Immature natural killer cell (primary cell): ENCODE results near the gene LRRC45. TPM values are rescaled to one million over a fixed set of nuclear protein-coding genes. Genes with fewer than 3 reads are reported as not detected.

Experiments used
- DNase-seq, 3 donors: peaks; one replicate each; pipeline ENCODE4 v3.0.0; 2022; ENCODE audit warnings: mixed read lengths in 1 of 3
- H3K27ac Mint-ChIP-seq, 6 donors: one replicate each; pipeline ENCODE4 v1.8.0; 2020; ENCODE audit warnings: mixed read lengths in 6 of 6, mild to moderate bottlenecking in 5 of 6, inconsistent platforms in 4 of 6, moderate library complexity in 3 of 6
- H3K27me3 Mint-ChIP-seq, 3 donors: one replicate each; pipeline ENCODE4 v1.8.0; 2020 to 2021; ENCODE audit warnings: low read depth in 3 of 3, mild to moderate bottlenecking in 3 of 3, mixed read lengths in 3 of 3, moderate library complexity in 3 of 3, inconsistent platforms in 1 of 3
- H3K36me3 Mint-ChIP-seq, 3 donors: one replicate each; pipeline ENCODE4 v1.8.0; 2020; ENCODE audit warnings: mixed read lengths in 3 of 3, inconsistent platforms in 2 of 3, mild to moderate bottlenecking in 2 of 3
- H3K4me1 Mint-ChIP-seq, 2 donors: one replicate each; pipeline ENCODE4 v1.8.0; 2020; ENCODE audit warnings: inconsistent platforms in 2 of 2, mild to moderate bottlenecking in 2 of 2, mixed read lengths in 2 of 2, moderate library complexity in 1 of 2
- H3K4me3 Mint-ChIP-seq, 5 donors: one replicate each; pipeline ENCODE4 v1.8.0; 2020; ENCODE audit warnings: mild to moderate bottlenecking in 5 of 5, mixed read lengths in 5 of 5, inconsistent platforms in 3 of 5, moderate library complexity in 3 of 5
- H3K9me3 Mint-ChIP-seq, 6 donors: one replicate each; pipeline ENCODE4 v1.8.0; 2020; ENCODE audit warnings: mild to moderate bottlenecking in 6 of 6, mixed read lengths in 6 of 6, inconsistent platforms in 4 of 6, moderate library complexity in 3 of 6
- polyA plus RNA-seq, 3 donors: library from polyadenylated mRNA; unstranded; fragments of 300-500 nt; fragmentation: Illumina TruSeq; gene quantifications; one replicate each; pipeline ENCODE4 v1.2.3, GENCODE V29; 2021

Gene LRRC45
- polyA plus RNA-seq, 3 donors from 2014 or later, result 4.7 to 9.9 (median 5.2) TPM

- no peak for DNase-seq
- Mint-ChIP-seq H3K36me3 (peaks cover 0 to 14% (median 5%) of the 10 kb centered on the region in 3 donors), H3K27me3 (peaks cover 0 to 1% (median 0%) of the 10 kb centered on the region in 3 donors), H3K4me1 (peaks cover 4% of the 10 kb centered on the region in 2 donors), H3K27ac (no peak overlapping the region), H3K9me3 (no peaks in the 10 kb centered on the region), H3K4me3 (no peak overlapping the region)
Observed at GRCh38 chr17:81986606-81987005, 36.5 kb upstream of the LRRC45 start.

GRCh38 chr17:81987161-81987770, 35.8 kb upstream of the LRRC45 start:
- peaks cover 0 to 1% (median 0%) of the 10 kb centered on the region in 3 donors for H3K27me3 Mint-ChIP-seq
- no peak overlapping the region for H3K4me3 Mint-ChIP-seq
- H3K9me3 Mint-ChIP-seq, result no peaks in the 10 kb centered on the region
- H3K4me1 Mint-ChIP-seq, result peaks cover 4% of the 10 kb centered on the region in 2 donors
- DNase-seq, result no peak
- peaks cover 0 to 14% (median 5%) of the 10 kb centered on the region in 3 donors for H3K36me3 Mint-ChIP-seq
- peak overlapping the region in 1 of 6 donors; percentile 64 for H3K27ac Mint-ChIP-seq

GRCh38 chr17:81990836-81991683, 32.0 kb upstream of the LRRC45 start:
- peak overlapping the region in 2 of 6 donors; percentile 31 to 48 for H3K27ac Mint-ChIP-seq
- no peaks in the 10 kb centered on the region for H3K9me3 Mint-ChIP-seq
- peaks cover 0 to 2% of the 10 kb centered on the region in 2 donors for H3K4me1 Mint-ChIP-seq
- no peaks in the 10 kb centered on the region for H3K27me3 Mint-ChIP-seq
- no peak for DNase-seq
- peaks cover 0 to 5% (median 0%) of the 10 kb centered on the region in 3 donors for H3K36me3 Mint-ChIP-seq
- no peak overlapping the region for H3K4me3 Mint-ChIP-seq

- no peak overlapping the region for H3K27ac Mint-ChIP-seq
- no peak for DNase-seq
- H3K36me3 Mint-ChIP-seq, result no peaks in the 10 kb centered on the region
- peaks cover 0 to 2% of the 10 kb centered on the region in 2 donors for H3K4me1 Mint-ChIP-seq
- no peaks in the 10 kb centered on the region for H3K27me3 Mint-ChIP-seq
- H3K4me3 Mint-ChIP-seq, result no peak overlapping the region
- no peaks in the 10 kb centered on the region for H3K9me3 Mint-ChIP-seq
Observed at GRCh38 chr17:81991684-81992305, 31.3 kb upstream of the LRRC45 start.

- Mint-ChIP-seq H3K36me3 (no peaks in the 10 kb centered on the region), H3K27ac (no peak overlapping the region), H3K4me1 (peaks cover 0 to 2% of the 10 kb centered on the region in 2 donors), H3K9me3 (no peaks in the 10 kb centered on the region), H3K27me3 (no peaks in the 10 kb centered on the region), H3K4me3 (no peak overlapping the region)
- no peak for DNase-seq
Observed at GRCh38 chr17:81992306-81993102, 30.6 kb upstream of the LRRC45 start.

GRCh38 chr17:81993729-81994592, 29.1 kb upstream of the LRRC45 start:
- Mint-ChIP-seq H3K4me1 (peaks cover 0 to 2% of the 10 kb centered on the region in 2 donors), H3K4me3 (no peak overlapping the region), H3K9me3 (no peaks in the 10 kb centered on the region), H3K36me3 (no peaks in the 10 kb centered on the region), H3K27me3 (no peaks in the 10 kb centered on the region), H3K27ac (no peak overlapping the region)
- DNase-seq, result no peak

GRCh38 chr17:81994593-81995462, 28.3 kb upstream of the LRRC45 start:
- no peaks in the 10 kb centered on the region for H3K27me3 Mint-ChIP-seq
- no peak overlapping the region for H3K4me3 Mint-ChIP-seq
- H3K27ac Mint-ChIP-seq, result no peak overlapping the region
- peaks cover 0 to 2% of the 10 kb centered on the region in 2 donors for H3K4me1 Mint-ChIP-seq
- no peaks in the 10 kb centered on the region for H3K9me3 Mint-ChIP-seq
- DNase-seq, result no peak
- no peaks in the 10 kb centered on the region for H3K36me3 Mint-ChIP-seq

GRCh38 chr17:81995463-81996231, 27.5 kb upstream of the LRRC45 start:
- H3K27ac Mint-ChIP-seq, result no peak overlapping the region
- no peaks in the 10 kb centered on the region for H3K27me3 Mint-ChIP-seq
- no peaks in the 10 kb centered on the region for H3K36me3 Mint-ChIP-seq
- DNase-seq, result no peak
- H3K4me1 Mint-ChIP-seq, result peaks cover 0 to 2% of the 10 kb centered on the region in 2 donors
- no peaks in the 10 kb centered on the region for H3K9me3 Mint-ChIP-seq
- H3K4me3 Mint-ChIP-seq, result no peak overlapping the region

GRCh38 chr17:81996232-81996756, 26.8 kb upstream of the LRRC45 start:
- Mint-ChIP-seq H3K9me3 (no peaks in the 10 kb centered on the region), H3K27me3 (no peaks in the 10 kb centered on the region), H3K27ac (no peak overlapping the region), H3K36me3 (no peaks in the 10 kb centered on the region), H3K4me3 (no peak overlapping the region), H3K4me1 (no peaks in the 10 kb centered on the region)
- DNase-seq, result no peak

GRCh38 chr17:81996757-81997441, 26.2 kb upstream of the LRRC45 start:
- Mint-ChIP-seq H3K9me3 (no peaks in the 10 kb centered on the region), H3K27me3 (no peaks in the 10 kb centered on the region), H3K36me3 (no peaks in the 10 kb centered on the region), H3K4me3 (no peak overlapping the region), H3K4me1 (no peaks in the 10 kb centered on the region), H3K27ac (no peak overlapping the region)
- no peak for DNase-seq

- Mint-ChIP-seq H3K9me3 (no peaks in the 10 kb centered on the region), H3K4me3 (no peak overlapping the region), H3K36me3 (no peaks in the 10 kb centered on the region), H3K27ac (no peak overlapping the region), H3K4me1 (no peaks in the 10 kb centered on the region), H3K27me3 (no peaks in the 10 kb centered on the region)
- DNase-seq, result no peak
Observed at GRCh38 chr17:81998212-81998611, 24.9 kb upstream of the LRRC45 start.
